Coronary artery (tissue), 2 donors: Measurements from ENCODE around the gene OPRL1.

Experiments used
- DNase-seq: peaks from one replicate; pipeline ENCODE4 v3.0.0-alpha.2; 2017; ENCODE audit warnings: low spot score
- H3K27ac ChIP-seq, 2 donors: fragments of 200-600 bp; sonication (generic); one replicate each; pipeline ENCODE4 v1.5.1; 2016 to 2019
- H3K4me3 ChIP-seq: fragments of 200-600 bp; sonication (generic); 2 replicates; pipeline ENCODE4 v1.5.1; 2016; ENCODE audit warnings: mild to moderate bottlenecking, moderate library complexity
- CTCF ChIP-seq: fragments of 200-600 bp; sonication (generic); IDR thresholded peaks from one replicate; pipeline ENCODE4 v1.5.1; 2019; ENCODE audit warnings: antibody characterized with exemption

OPRL1 gene

GRCh38 chr20:64044484-64045247, 35.2 kb upstream of the OPRL1 start:
- Histone ChIP-seq H3K4me3 (peak overlapping the region; percentile 69), H3K27ac (peak overlapping the region in 1 of 2 donors; percentile 64)
- DNase-seq = no peak
- TF ChIP-seq CTCF = no peak

- Histone ChIP-seq H3K4me3 (peak overlapping the region; percentile 69), H3K27ac (peak overlapping the region in 1 of 2 donors; percentile 64)
- DNase-seq = no peak
- no peak for TF ChIP-seq CTCF
These were observed 34.4 kb upstream of the OPRL1 start for GRCh38 chr20:64045346-64046011.

GRCh38 chr20:64047046-64047389, 32.9 kb upstream of the OPRL1 start:
- no peak for TF ChIP-seq CTCF
- Histone ChIP-seq H3K27ac (peak overlapping the region in 1 of 2 donors; percentile 32), H3K4me3 (peak overlapping the region; percentile 69)
- no peak for DNase-seq

GRCh38 chr20:64047968-64048401, 31.9 kb upstream of the OPRL1 start:
- H3K27ac ChIP-seq = peak overlapping the region in 1 of 2 donors; percentile 54
- TF ChIP-seq CTCF = no peak
- H3K4me3 ChIP-seq = peak overlapping the region; percentile 69

GRCh38 chr20:64048402-64049044, 31.4 kb upstream of the OPRL1 start:
- TF ChIP-seq CTCF = no peak
- Histone ChIP-seq H3K4me3 (peak overlapping the region; percentile 69), H3K27ac (peak overlapping the region in 1 of 2 donors; percentile 54)
- no peak for DNase-seq

More at GRCh38 chr20:64047968-64048401, 31.9 kb upstream of the OPRL1 start:
- no peak for DNase-seq

GRCh38 chr20:64049060-64049877, 30.6 kb upstream of the OPRL1 start, which contains the start of gene SOX18:
SOX18 (minus strand) TSS chr20:64049639; CDS start chr20:64049516, 123 bp downstream.
- DNase-seq = no peak
- Histone ChIP-seq H3K27ac (peak within 1 kb of the TSS in 1 of 2 donors; percentile 79), H3K4me3 (peak within 1 kb of the TSS; percentile 69)
- no peak for TF ChIP-seq CTCF
